GM12874 (cell line): Measurements from ENCODE around the gene HJV.

Source experiments
- TF ChIP-seq, protein P1 (sequence below): IDR thresholded peaks from 2 replicates; pipeline ENCODE4 v1.5.1; 2011; ENCODE audit warnings: low read depth, mild to moderate bottlenecking, control low read depth, low read length, moderate library complexity; ENCODE audit not compliant: insufficient read depth

Gene HJV

GRCh38 chr1:145988773-145989172 is 32.8 kb downstream of the HJV start:
- TF ChIP-seq, protein P1, sequence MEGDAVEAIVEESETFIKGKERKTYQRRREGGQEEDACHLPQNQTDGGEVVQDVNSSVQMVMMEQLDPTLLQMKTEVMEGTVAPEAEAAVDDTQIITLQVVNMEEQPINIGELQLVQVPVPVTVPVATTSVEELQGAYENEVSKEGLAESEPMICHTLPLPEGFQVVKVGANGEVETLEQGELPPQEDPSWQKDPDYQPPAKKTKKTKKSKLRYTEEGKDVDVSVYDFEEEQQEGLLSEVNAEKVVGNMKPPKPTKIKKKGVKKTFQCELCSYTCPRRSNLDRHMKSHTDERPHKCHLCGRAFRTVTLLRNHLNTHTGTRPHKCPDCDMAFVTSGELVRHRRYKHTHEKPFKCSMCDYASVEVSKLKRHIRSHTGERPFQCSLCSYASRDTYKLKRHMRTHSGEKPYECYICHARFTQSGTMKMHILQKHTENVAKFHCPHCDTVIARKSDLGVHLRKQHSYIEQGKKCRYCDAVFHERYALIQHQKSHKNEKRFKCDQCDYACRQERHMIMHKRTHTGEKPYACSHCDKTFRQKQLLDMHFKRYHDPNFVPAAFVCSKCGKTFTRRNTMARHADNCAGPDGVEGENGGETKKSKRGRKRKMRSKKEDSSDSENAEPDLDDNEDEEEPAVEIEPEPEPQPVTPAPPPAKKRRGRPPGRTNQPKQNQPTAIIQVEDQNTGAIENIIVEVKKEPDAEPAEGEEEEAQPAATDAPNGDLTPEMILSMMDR = no peak

GRCh38 chr1:145987926-145988325 is 33.6 kb downstream of the HJV start:
- TF ChIP-seq, protein P1 = no peak

- TF ChIP-seq, protein P1 = no peak
These were observed 35.0 kb downstream of the HJV start for GRCh38 chr1:145986551-145986950.

GRCh38 chr1:145985502-145986439 is 35.8 kb downstream of the HJV start:
- TF ChIP-seq, protein P1 = no peak

DNA sequence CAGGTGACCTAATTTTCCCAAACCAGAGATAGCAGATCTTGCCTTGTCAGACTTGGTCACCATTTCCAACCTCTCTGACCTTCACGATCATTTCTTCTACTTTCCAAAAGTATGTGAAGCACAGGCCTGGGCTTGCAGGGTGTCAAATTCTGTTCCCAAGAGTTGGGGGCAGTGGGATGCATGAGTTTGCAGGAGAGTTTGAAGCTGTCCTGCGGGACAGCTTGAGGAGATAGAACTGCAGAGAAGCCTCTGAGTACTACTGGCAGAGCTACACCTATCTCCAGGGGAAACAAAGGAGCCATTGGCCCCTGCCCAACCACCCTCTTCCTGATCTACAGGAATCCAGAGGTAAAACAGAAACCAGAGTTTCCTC is 36.4 kb downstream of the HJV start:
- TF ChIP-seq, protein P1 = no peak

DNA sequence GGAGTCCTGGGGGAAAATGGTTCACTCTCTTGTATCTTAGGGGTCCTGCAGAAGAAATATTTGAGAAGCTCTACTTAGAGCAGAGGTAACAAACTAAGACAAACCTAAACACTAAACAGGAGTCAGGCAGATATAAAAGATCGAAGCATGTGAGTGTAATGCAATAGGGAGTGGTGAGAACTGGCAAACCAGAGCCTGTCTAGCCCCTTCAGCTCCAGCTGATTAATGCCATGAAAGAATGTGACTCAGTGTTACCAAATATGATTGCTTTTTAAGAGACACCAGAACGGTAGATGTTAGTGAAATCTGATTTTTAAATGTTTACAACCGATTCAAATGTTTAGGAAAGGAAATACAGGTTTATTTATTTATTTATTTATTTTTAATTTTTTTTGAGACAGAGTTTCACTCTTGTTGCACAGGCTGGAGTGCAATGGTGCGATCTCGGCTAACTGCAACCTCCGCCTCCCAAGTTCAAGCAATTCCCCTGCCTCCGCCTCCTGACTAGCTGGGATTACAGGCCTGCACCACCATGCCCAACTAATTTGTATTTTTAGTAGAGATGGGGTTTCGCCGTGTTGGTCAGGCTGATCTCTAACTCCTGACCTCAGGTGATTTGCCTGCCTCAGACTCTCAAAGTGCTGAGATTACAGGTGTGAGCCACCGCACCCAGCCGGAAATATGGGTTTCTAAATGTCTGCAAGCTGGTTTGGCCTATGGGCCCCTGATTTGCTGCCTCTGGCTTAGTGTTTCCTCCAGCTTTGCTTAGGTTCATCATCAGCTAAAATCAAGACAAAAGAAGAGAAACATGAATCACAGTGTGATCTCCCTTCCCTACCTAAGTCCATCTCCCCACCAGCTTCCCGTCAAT is 37.3 kb downstream of the HJV start:
- TF ChIP-seq, protein P1 = no peak

- TF ChIP-seq, protein P1 = no peak
These were observed 38.3 kb downstream of the HJV start for GRCh38 chr1:145983206-145983675.
